IMR-90 (cell line): ENCODE results near the gene HHATL. TPM values are rescaled to one million over a fixed set of nuclear protein-coding genes. Genes with fewer than 3 reads are reported as not detected.

Experiments used
- ATAC-seq: fragments of 200-7000 bp; cut with Tn5 transposase; 2 replicates; pipeline ENCODE4 v1.9.1; 2020; ENCODE audit warnings: low read depth, mild to moderate bottlenecking, moderate library complexity
- BruUV-seq: library from RNA; stranded (reverse); fragments of 400-500 nt; replicated peaks from 2 replicates; lab custom pipeline; 2021; lab: Mats Ljungman, UMichigan
- CTCF ChIA-PET: fragments of 300-600 bp; formaldehyde crosslinking; extraction: SDS; loops from one replicate; lab custom pipeline; 2021; ENCODE audit warnings: antibody characterized with exemption; lab: Yijun Ruan, JAX
- POLR2A ChIA-PET: fragments of 300-600 bp; sonication (Branson Sonifier 250); formaldehyde crosslinking; loops from one replicate; lab custom pipeline; 2022; ENCODE audit warnings: antibody characterized with exemption; ENCODE audit not compliant: unreplicated experiment; lab: Charles Lee
- DNase-seq: peaks from one replicate; pipeline ENCODE4 v3.0.0; 2013
- H2AFZ ChIP-seq: replicated peaks from 2 replicates; pipeline ENCODE3; 2013; ENCODE audit warnings: low read length, mild to moderate bottlenecking; ENCODE audit not compliant: poor library complexity
- H2AK5ac ChIP-seq: 2 replicates; pipeline ENCODE4 v1.6.1; 2013; ENCODE audit warnings: low read depth, low read length, inconsistent platforms
- H2AK9ac ChIP-seq: replicated peaks from 2 replicates; pipeline ENCODE3; 2013; ENCODE audit warnings: mild to moderate bottlenecking, low read depth, low read length, moderate library complexity; ENCODE audit not compliant: poor library complexity
- H2BK120ac ChIP-seq: 2 replicates; pipeline ENCODE4 v1.6.1; 2013; ENCODE audit warnings: low read depth, low read length, inconsistent platforms
- H2BK15ac ChIP-seq: 3 replicates; pipeline ENCODE4 v1.6.1; 2013; ENCODE audit warnings: low read depth, low read length, inconsistent platforms
- H2BK20ac ChIP-seq: 2 replicates; pipeline ENCODE4 v1.6.1; 2013; ENCODE audit warnings: low read depth, mild to moderate bottlenecking, inconsistent platforms, low read length, moderate library complexity
- H2BK5ac ChIP-seq: 2 replicates; pipeline ENCODE4 v1.6.1; 2013; ENCODE audit warnings: mild to moderate bottlenecking, low read depth, low read length, inconsistent platforms; ENCODE audit not compliant: poor library complexity, severe bottlenecking
- H3K14ac ChIP-seq: replicated peaks from 2 replicates; pipeline ENCODE4 v1.6.1; 2013; ENCODE audit warnings: low read depth, low read length, inconsistent platforms
- H3K18ac ChIP-seq: 2 replicates; pipeline ENCODE4 v1.6.1; 2013; ENCODE audit warnings: low read depth, low read length, control low read depth
- H3K23ac ChIP-seq: 2 replicates; pipeline ENCODE4 v1.6.1; 2013; ENCODE audit warnings: low read depth, low read length, inconsistent platforms
- H3K27ac ChIP-seq: 2 replicates; pipeline ENCODE4 v1.5.1; 2013; ENCODE audit warnings: mild to moderate bottlenecking, control low read depth, low read length; ENCODE audit not compliant: insufficient read depth
- H3K27me3 ChIP-seq: 2 replicates; pipeline ENCODE4 v1.6.1; 2013; ENCODE audit warnings: low read length; ENCODE audit not compliant: control insufficient read depth, insufficient read depth
- H3K36me3 ChIP-seq: 2 replicates; pipeline ENCODE4 v1.6.1; 2013; ENCODE audit warnings: low read length, mixed read lengths; ENCODE audit not compliant: control insufficient read depth, insufficient read depth
- H3K4ac ChIP-seq: 2 replicates; pipeline ENCODE4 v1.6.1; 2013; ENCODE audit warnings: low read depth, low read length, inconsistent platforms
- H3K4me1 ChIP-seq: 2 replicates; pipeline ENCODE4 v1.6.1; 2013; ENCODE audit warnings: low read length, mixed read lengths; ENCODE audit not compliant: control insufficient read depth, insufficient read depth
- H3K4me2 ChIP-seq: 2 replicates; pipeline ENCODE4 v1.6.1; 2013; ENCODE audit warnings: low read depth, mild to moderate bottlenecking, control low read depth, low read length, moderate library complexity
- H3K4me3 ChIP-seq: 2 replicates; pipeline ENCODE4 v1.5.1; 2013; ENCODE audit warnings: low read depth, mild to moderate bottlenecking, control low read depth, low read length, moderate library complexity; ENCODE audit not compliant: insufficient read depth
- H3K56ac ChIP-seq: 2 replicates; pipeline ENCODE4 v1.6.1; 2013; ENCODE audit warnings: low read length, inconsistent platforms; ENCODE audit not compliant: insufficient read depth; ENCODE audit errors: extremely low read depth
- H3K79me1 ChIP-seq, 2 experiments: 2 replicates each; pipeline ENCODE4 v1.6.1; 2013; ENCODE audit warnings: low read length in 2 of 2, inconsistent platforms in 1 of 2, low read depth in 1 of 2
- H3K9ac ChIP-seq: 2 replicates; pipeline ENCODE4 v1.6.1; 2013; ENCODE audit warnings: low read depth, low read length, control low read depth
- H3K9me1 ChIP-seq: 2 replicates; pipeline ENCODE4 v1.6.1; 2013; ENCODE audit warnings: low read length, inconsistent platforms; ENCODE audit not compliant: insufficient read depth
- H3K9me3 ChIP-seq: 2 replicates; pipeline ENCODE4 v1.6.1; 2013; ENCODE audit warnings: low read length; ENCODE audit not compliant: control insufficient read depth, insufficient read depth
- H4K20me1 ChIP-seq: 2 replicates; pipeline ENCODE4 v1.6.1; 2013; ENCODE audit warnings: low read length, inconsistent platforms; ENCODE audit not compliant: insufficient read depth
- H4K5ac ChIP-seq: 2 replicates; pipeline ENCODE4 v1.6.1; 2013; ENCODE audit warnings: mild to moderate bottlenecking, low read depth, low read length, control low read depth
- H4K8ac ChIP-seq, 2 experiments: 2 replicates each; pipeline ENCODE4 v1.6.1; 2013; ENCODE audit warnings: low read depth in 2 of 2, low read length in 2 of 2, control low read depth in 1 of 2, inconsistent platforms in 1 of 2
- H4K91ac ChIP-seq: 2 replicates; pipeline ENCODE4 v1.6.1; 2013; ENCODE audit warnings: low read depth, low read length, inconsistent platforms; ENCODE audit not compliant: insufficient read depth
- BHLHE40 ChIP-seq: fragments of 150-350 bp; IDR thresholded peaks from 2 replicates; pipeline ENCODE4 v1.6.1; 2016; ENCODE audit warnings: mild to moderate bottlenecking, low read depth, low read length
- CEBPB ChIP-seq: IDR thresholded peaks from 2 replicates; pipeline ENCODE4 v1.6.1; 2012; ENCODE audit warnings: low read depth, low read length, improper control_type of control experiment
- CHD1 ChIP-seq: IDR thresholded peaks from 2 replicates; pipeline ENCODE4 v1.6.1; 2012; ENCODE audit warnings: low read depth, low read length, improper control_type of control experiment
- FOS ChIP-seq: fragments of 150-350 bp; IDR thresholded peaks from 2 replicates; pipeline ENCODE4 v1.6.1; 2016; ENCODE audit warnings: low read depth, low read length
- MAFK ChIP-seq: IDR thresholded peaks from 2 replicates; pipeline ENCODE4 v1.6.1; 2012; ENCODE audit warnings: low read depth, low read length, improper control_type of control experiment
- MAZ ChIP-seq: IDR thresholded peaks from 2 replicates; pipeline ENCODE4 v1.6.1; 2012; ENCODE audit warnings: low read depth, mild to moderate bottlenecking, low read length, improper control_type of control experiment, moderate library complexity, borderline replicate concordance
- MXI1 ChIP-seq: IDR thresholded peaks from 2 replicates; pipeline ENCODE4 v1.6.1; 2012; ENCODE audit warnings: low read depth, mild to moderate bottlenecking, low read length, moderate library complexity, borderline replicate concordance
- NFE2L2 ChIP-seq: fragments of 150-350 bp; IDR thresholded peaks from 2 replicates; pipeline ENCODE4 v1.6.1; 2016; ENCODE audit warnings: low read depth, mild to moderate bottlenecking, low read length
- POLR2A ChIP-seq: IDR thresholded peaks from 2 replicates; pipeline ENCODE4 v1.6.1; 2012; ENCODE audit warnings: mild to moderate bottlenecking, low read depth, low read length
- RAD21 ChIP-seq: IDR thresholded peaks from 2 replicates; pipeline ENCODE4 v1.6.1; 2012; ENCODE audit warnings: low read length, improper control_type of control experiment
- RCOR1 ChIP-seq: IDR thresholded peaks from 2 replicates; pipeline ENCODE4 v1.6.1; 2012; ENCODE audit warnings: mild to moderate bottlenecking, low read length, improper control_type of control experiment; ENCODE audit not compliant: insufficient replicate concordance
- RFX5 ChIP-seq: IDR thresholded peaks from 2 replicates; pipeline ENCODE4 v1.8.0; 2012; ENCODE audit warnings: low read depth, mild to moderate bottlenecking, low read length, moderate library complexity
- SMC3 ChIP-seq: fragments of 150-350 bp; IDR thresholded peaks from 2 replicates; pipeline ENCODE4 v1.6.1; 2016; ENCODE audit warnings: low read depth, mild to moderate bottlenecking, antibody characterized with exemption, low read length, moderate library complexity
- WGBS, 2 experiments: methylation state at CpG; one replicate each; pipeline versions ENCODE4 v1.1.5 to v1.1.7; 2013; ENCODE audit warnings: missing lambda C conversion rate in 2 of 2; ENCODE audit not compliant: insufficient read length in 1 of 2; ENCODE audit errors: extremely low coverage in 2 of 2; 5-methylcytosine and 5-hydroxymethylcytosine counted together
- dilution Hi-C: fragments of 300-500 bp; cut with HindIII; formaldehyde crosslinking; loops from one replicate; pipeline ENCODE4 v1.14.3; 2018; ENCODE audit warnings: low sequenced_read_pairs; ENCODE audit not compliant: unreplicated experiment
- in situ Hi-C: fragments of 300-500 bp; cut with MboI; formaldehyde crosslinking; loops from 3 replicates; pipeline ENCODE4 v1.14.3; 2019; ENCODE audit warnings: low sequenced_read_pairs, inconsistent platforms, mixed read lengths
- intact Hi-C: fragments of 100-400 bp; cut with micrococcal nuclease; formaldehyde crosslinking; loops from 2 replicates; pipeline ENCODE4 v1.10.0; 2022
- polyA plus RNA-seq, 3 experiments: library from polyadenylated mRNA; depleted of rRNA; stranded (reverse); fragments of >200 nt; gene quantifications; 2 replicates each; pipeline ENCODE4 v1.2.3, GENCODE V29; 2012; ENCODE audit warnings: low replicate concordance in 1 of 3
- total RNA-seq: library from RNA; depleted of rRNA; stranded (reverse); fragments of >200 nt; gene quantifications from 2 replicates; pipeline ENCODE4 v1.2.3, GENCODE V29; 2012
- TF ChIP-seq, protein P1 (sequence below): conservative IDR thresholded peaks from 2 replicates; pipeline ENCODE4 v1.5.1; 2012; ENCODE audit warnings: mild to moderate bottlenecking, low read depth, low read length, improper control_type of control experiment
- TF ChIP-seq, protein P2 (sequence below): fragments of 150-350 bp; IDR thresholded peaks from 2 replicates; pipeline ENCODE4 v1.6.1; 2017; ENCODE audit warnings: mild to moderate bottlenecking, antibody characterized with exemption, low read length, low read depth
- TF ChIP-seq, protein P3 (sequence below): fragments of 150-350 bp; IDR thresholded peaks from 2 replicates; pipeline ENCODE4 v1.6.1; 2016; ENCODE audit warnings: low read depth, mild to moderate bottlenecking, low read length, moderate library complexity, borderline replicate concordance

The HHATL gene
- total and polyA plus RNA-seq, 2 of the 4 experiments (the other 2 are of a cell fraction), result not detected

DNA sequence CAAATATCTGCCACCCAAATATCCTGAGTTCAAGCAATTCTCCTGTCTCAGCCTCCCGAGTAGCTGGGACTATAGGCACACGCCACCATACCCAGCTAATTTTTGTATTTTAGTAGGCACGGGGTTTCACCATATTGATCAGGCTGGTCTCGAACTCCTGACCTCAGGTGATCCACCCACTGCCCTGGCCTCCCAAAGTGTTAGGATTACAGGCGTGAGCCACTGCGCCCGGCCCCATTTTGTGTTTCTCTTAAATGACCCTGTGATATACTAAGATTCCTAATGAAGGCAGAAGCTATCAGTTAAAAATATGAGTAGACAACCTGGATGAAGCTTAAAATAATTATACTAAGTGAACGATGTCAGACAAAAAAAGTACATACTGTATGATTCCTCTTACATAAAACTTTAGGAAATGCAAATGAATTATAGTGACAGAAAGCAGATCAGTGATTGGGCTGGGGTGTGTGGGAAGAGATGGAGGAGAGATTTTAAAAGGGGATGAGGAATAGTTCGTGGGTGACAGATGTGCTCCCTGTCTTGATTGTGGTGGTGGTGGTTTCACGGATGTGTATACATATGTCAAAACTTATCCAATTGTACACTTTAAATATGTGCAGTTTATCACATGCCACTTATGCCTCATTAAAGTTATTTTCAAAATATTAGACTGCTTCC is 21.1 kb downstream of the HHATL start:
- intact Hi-C loops, result no loop called here
- dilution Hi-C loops, result no loop called here

More for the DNA sequence above, 21.1 kb downstream of the HHATL start:
- Histone ChIP-seq H2AK5ac (no peak overlapping the region), H3K27ac (no peak overlapping the region), H3K36me3 (no peaks in the 10 kb centered on the region), H4K20me1 (no peaks in the 10 kb centered on the region; the same call in 1 of the 2 replicates), H2BK120ac (no peak overlapping the region), H4K5ac (no peak overlapping the region), H3K56ac (no peak overlapping the region), H3K4me1 (peaks cover 7% of the 10 kb centered on the region), H4K8ac (no peak overlapping the region), H3K9me1 (peaks cover 5% of the 10 kb centered on the region), H2AK9ac (no peak overlapping the region), H3K4ac (no peak overlapping the region), H3K23ac (no peak overlapping the region), H2BK15ac (no peak overlapping the region; the same call in 2 of the 3 replicates), H3K14ac (no peak overlapping the region), H3K79me1 (no peaks in the 10 kb centered on the region), H3K9me3 (peaks cover 6% of the 10 kb centered on the region), H3K4me2 (no peak overlapping the region), H2BK20ac (no peak overlapping the region), H3K9ac (no peak overlapping the region), H3K4me3 (no peak overlapping the region), H2AFZ (no peak overlapping the region), H4K91ac (no peak overlapping the region), H2BK5ac (no peak overlapping the region), H3K27me3 (peaks cover 10% of the 10 kb centered on the region), H3K18ac (no peak overlapping the region)
- no peak for DNase-seq
- 100% methylated on average over 1 of the region's 10 CpGs; no CpG with 5 or more reads in 1 of the 2 experiments for WGBS, 2 experiments
- BruUV-seq, result no TSS peak
- ChIA-PET CTCF (no interaction called here), POLR2A (no interaction called here)
- in situ Hi-C loops, result no loop called here
- TF ChIP-seq BHLHE40 (no peak), RCOR1 (no peak), CEBPB (no peak), MAZ (no peak), POLR2A (no peak), RAD21 (no peak), RFX5 (no peak), MAFK (no peak), NFE2L2 (no peak), SMC3 (no peak), CHD1 (no peak), MXI1 (no peak), FOS (no peak)
- TF ChIP-seq, protein P1, sequence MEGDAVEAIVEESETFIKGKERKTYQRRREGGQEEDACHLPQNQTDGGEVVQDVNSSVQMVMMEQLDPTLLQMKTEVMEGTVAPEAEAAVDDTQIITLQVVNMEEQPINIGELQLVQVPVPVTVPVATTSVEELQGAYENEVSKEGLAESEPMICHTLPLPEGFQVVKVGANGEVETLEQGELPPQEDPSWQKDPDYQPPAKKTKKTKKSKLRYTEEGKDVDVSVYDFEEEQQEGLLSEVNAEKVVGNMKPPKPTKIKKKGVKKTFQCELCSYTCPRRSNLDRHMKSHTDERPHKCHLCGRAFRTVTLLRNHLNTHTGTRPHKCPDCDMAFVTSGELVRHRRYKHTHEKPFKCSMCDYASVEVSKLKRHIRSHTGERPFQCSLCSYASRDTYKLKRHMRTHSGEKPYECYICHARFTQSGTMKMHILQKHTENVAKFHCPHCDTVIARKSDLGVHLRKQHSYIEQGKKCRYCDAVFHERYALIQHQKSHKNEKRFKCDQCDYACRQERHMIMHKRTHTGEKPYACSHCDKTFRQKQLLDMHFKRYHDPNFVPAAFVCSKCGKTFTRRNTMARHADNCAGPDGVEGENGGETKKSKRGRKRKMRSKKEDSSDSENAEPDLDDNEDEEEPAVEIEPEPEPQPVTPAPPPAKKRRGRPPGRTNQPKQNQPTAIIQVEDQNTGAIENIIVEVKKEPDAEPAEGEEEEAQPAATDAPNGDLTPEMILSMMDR, result no peak
- TF ChIP-seq, protein P2, sequence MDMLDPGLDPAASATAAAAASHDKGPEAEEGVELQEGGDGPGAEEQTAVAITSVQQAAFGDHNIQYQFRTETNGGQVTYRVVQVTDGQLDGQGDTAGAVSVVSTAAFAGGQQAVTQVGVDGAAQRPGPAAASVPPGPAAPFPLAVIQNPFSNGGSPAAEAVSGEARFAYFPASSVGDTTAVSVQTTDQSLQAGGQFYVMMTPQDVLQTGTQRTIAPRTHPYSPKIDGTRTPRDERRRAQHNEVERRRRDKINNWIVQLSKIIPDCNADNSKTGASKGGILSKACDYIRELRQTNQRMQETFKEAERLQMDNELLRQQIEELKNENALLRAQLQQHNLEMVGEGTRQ, result no peak
- TF ChIP-seq, protein P3, sequence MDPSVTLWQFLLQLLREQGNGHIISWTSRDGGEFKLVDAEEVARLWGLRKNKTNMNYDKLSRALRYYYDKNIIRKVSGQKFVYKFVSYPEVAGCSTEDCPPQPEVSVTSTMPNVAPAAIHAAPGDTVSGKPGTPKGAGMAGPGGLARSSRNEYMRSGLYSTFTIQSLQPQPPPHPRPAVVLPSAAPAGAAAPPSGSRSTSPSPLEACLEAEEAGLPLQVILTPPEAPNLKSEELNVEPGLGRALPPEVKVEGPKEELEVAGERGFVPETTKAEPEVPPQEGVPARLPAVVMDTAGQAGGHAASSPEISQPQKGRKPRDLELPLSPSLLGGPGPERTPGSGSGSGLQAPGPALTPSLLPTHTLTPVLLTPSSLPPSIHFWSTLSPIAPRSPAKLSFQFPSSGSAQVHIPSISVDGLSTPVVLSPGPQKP, result no peak
- ATAC-seq, result no peak
